Neural progenitor cell (in vitro differentiated cells): ENCODE measurements around the gene LTA. TPM values are rescaled to one million over a fixed set of nuclear protein-coding genes. Genes with fewer than 3 reads are reported as not detected.

Source experiments
- DNase-seq: peaks from one replicate; pipeline ENCODE4 v3.0.0-alpha.2; 2016; ENCODE audit warnings: low spot score
- H2AFZ ChIP-seq: fragments of 200-600 bp; sonication (generic); replicated peaks from 2 replicates; pipeline ENCODE4 v1.6.1; 2016; ENCODE audit warnings: antibody characterized with exemption
- H3F3A ChIP-seq: fragments of 200-600 bp; sonication (generic); 2 replicates; pipeline ENCODE4 v1.6.1; 2016; ENCODE audit warnings: antibody characterized with exemption, low read depth
- H3K27ac ChIP-seq: fragments of 200-600 bp; sonication (generic); 2 replicates; pipeline ENCODE4 v1.5.1; 2016; ENCODE audit warnings: mild to moderate bottlenecking
- H3K27me3 ChIP-seq: fragments of 200-600 bp; sonication (generic); 2 replicates; pipeline ENCODE4 v1.6.1; 2016; ENCODE audit warnings: mild to moderate bottlenecking, moderate library complexity
- H3K36me3 ChIP-seq: fragments of 200-600 bp; sonication (generic); 2 replicates; pipeline ENCODE4 v1.5.1; 2016
- H3K4me1 ChIP-seq: fragments of 200-600 bp; sonication (generic); 2 replicates; pipeline ENCODE4 v1.6.1; 2016; ENCODE audit warnings: mixed run types
- H3K4me2 ChIP-seq: fragments of 200-600 bp; sonication (generic); 2 replicates; pipeline ENCODE4 v1.6.1; 2016
- H3K4me3 ChIP-seq: fragments of 200-600 bp; sonication (generic); 2 replicates; pipeline ENCODE4 v1.5.1; 2016
- H3K79me2 ChIP-seq: fragments of 200-600 bp; sonication (generic); 2 replicates; pipeline ENCODE4 v1.6.1; 2016; ENCODE audit warnings: low read depth
- H3K9ac ChIP-seq: fragments of 200-600 bp; sonication (generic); 2 replicates; pipeline ENCODE4 v1.6.1; 2016
- H3K9me3 ChIP-seq: fragments of 200-600 bp; sonication (generic); 2 replicates; pipeline ENCODE4 v1.5.1; 2016; ENCODE audit warnings: low read depth
- H4K20me1 ChIP-seq: fragments of 200-600 bp; sonication (generic); 2 replicates; pipeline ENCODE4 v1.6.1; 2016; ENCODE audit warnings: low read depth
- H3K27ac Mint-ChIP-seq: 3 replicates; pipeline ENCODE4 v1.8.0; 2021; ENCODE audit warnings: mixed read lengths
- H3K27me3 Mint-ChIP-seq: 2 replicates; pipeline ENCODE4 v1.8.0; 2022; ENCODE audit warnings: low read depth, mild to moderate bottlenecking, inconsistent platforms, moderate library complexity, mixed read lengths; ENCODE audit not compliant: insufficient read depth
- H3K36me3 Mint-ChIP-seq: 3 replicates; pipeline ENCODE4 v1.8.0; 2021; ENCODE audit warnings: mixed read lengths
- H3K4me1 Mint-ChIP-seq: 3 replicates; pipeline ENCODE4 v1.8.0; 2021; ENCODE audit warnings: mixed read lengths
- H3K4me3 Mint-ChIP-seq: 3 replicates; pipeline ENCODE4 v1.8.0; 2021; ENCODE audit warnings: mild to moderate bottlenecking, moderate library complexity, mixed read lengths
- H3K9me3 Mint-ChIP-seq: 3 replicates; pipeline ENCODE4 v1.8.0; 2020; ENCODE audit warnings: mixed read lengths
- EZH2 ChIP-seq: fragments of 200-600 bp; sonication (generic); IDR thresholded peaks from 2 replicates; pipeline ENCODE4 v1.6.1; 2017; ENCODE audit warnings: antibody characterized with exemption, mild to moderate bottlenecking, moderate library complexity
- EZH2phosphoT487 ChIP-seq: fragments of 200-600 bp; sonication (generic); IDR thresholded peaks from 2 replicates; pipeline ENCODE4 v1.6.1; 2017; ENCODE audit warnings: antibody characterized with exemption
- total RNA-seq: library from RNA; depleted of rRNA; stranded (reverse); fragments of >200 nt; gene quantifications from 2 replicates; pipeline ENCODE4 v1.2.3, GENCODE V29; 2015; ENCODE audit warnings: low replicate concordance
- TF ChIP-seq, protein P1 (sequence below): fragments of 200-600 bp; sonication (generic); IDR thresholded peaks from 2 replicates; pipeline ENCODE4 v1.5.1; 2017; ENCODE audit warnings: antibody characterized with exemption, mild to moderate bottlenecking

Gene LTA
- total RNA-seq, result not detected in 2 replicates

DNA sequence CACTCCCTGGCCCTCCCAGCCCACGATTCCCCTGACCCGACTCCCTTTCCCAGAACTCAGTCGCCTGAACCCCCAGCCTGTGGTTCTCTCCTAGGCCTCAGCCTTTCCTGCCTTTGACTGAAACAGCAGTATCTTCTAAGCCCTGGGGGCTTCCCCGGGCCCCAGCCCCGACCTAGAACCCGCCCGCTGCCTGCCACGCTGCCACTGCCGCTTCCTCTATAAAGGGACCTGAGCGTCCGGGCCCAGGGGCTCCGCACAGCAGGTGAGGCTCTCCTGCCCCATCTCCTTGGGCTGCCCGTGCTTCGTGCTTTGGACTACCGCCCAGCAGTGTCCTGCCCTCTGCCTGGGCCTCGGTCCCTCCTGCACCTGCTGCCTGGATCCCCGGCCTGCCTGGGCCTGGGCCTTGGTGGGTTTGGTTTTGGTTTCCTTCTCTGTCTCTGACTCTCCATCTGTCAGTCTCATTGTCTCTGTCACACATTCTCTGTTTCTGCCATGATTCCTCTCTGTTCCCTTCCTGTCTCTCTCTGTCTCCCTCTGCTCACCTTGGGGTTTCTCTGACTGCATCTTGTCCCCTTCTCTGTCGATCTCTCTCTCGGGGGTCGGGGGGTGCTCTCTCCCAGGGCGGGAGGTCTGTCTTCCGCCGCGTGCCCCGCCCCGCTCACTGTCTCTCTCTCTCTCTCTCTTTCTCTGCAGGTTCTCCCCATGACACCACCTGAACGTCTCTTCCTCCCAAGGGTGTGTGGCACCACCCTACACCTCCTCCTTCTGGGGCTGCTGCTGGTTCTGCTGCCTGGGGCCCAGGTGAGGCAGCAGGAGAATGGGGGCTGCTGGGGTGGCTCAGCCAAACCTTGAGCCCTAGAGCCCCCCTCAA, at the start of gene LTA:
Gene LTA, plus strand, starts transcription at position 249 of the 871 bp plus-strand sequence. Its CDS starts 454 bp downstream, at position 703.
- Histone ChIP-seq H3K4me2 (no peak within 1 kb of the TSS), H3K4me1 (peaks cover 6% of the 10 kb centered on the region), H3K27me3 (no peaks in the 10 kb centered on the region), H3K27ac (no peak within 1 kb of the TSS), H3K9ac (no peak within 1 kb of the TSS), H3K79me2 (no peaks in the 10 kb centered on the region), H3F3A (no peaks in the 10 kb centered on the region), H2AFZ (no peak within 1 kb of the TSS), H3K4me3 (no peak within 1 kb of the TSS), H3K9me3 (no peaks in the 10 kb centered on the region), H3K36me3 (no peaks in the 10 kb centered on the region), H4K20me1 (no peaks in the 10 kb centered on the region)
- Mint-ChIP-seq H3K9me3 (no peaks in the 10 kb centered on the region), H3K36me3 (no peaks in the 10 kb centered on the region), H3K4me1 (peaks cover 15% of the 10 kb centered on the region), H3K27me3 (peaks cover 17% of the 10 kb centered on the region), H3K27ac (no peak within 1 kb of the TSS), H3K4me3 (no peak within 1 kb of the TSS)
- TF ChIP-seq EZH2phosphoT487, result no peak
- TF ChIP-seq EZH2, result no peak
- TF ChIP-seq, protein P1, sequence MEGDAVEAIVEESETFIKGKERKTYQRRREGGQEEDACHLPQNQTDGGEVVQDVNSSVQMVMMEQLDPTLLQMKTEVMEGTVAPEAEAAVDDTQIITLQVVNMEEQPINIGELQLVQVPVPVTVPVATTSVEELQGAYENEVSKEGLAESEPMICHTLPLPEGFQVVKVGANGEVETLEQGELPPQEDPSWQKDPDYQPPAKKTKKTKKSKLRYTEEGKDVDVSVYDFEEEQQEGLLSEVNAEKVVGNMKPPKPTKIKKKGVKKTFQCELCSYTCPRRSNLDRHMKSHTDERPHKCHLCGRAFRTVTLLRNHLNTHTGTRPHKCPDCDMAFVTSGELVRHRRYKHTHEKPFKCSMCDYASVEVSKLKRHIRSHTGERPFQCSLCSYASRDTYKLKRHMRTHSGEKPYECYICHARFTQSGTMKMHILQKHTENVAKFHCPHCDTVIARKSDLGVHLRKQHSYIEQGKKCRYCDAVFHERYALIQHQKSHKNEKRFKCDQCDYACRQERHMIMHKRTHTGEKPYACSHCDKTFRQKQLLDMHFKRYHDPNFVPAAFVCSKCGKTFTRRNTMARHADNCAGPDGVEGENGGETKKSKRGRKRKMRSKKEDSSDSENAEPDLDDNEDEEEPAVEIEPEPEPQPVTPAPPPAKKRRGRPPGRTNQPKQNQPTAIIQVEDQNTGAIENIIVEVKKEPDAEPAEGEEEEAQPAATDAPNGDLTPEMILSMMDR, result no peak
- no peak for DNase-seq

DNA sequence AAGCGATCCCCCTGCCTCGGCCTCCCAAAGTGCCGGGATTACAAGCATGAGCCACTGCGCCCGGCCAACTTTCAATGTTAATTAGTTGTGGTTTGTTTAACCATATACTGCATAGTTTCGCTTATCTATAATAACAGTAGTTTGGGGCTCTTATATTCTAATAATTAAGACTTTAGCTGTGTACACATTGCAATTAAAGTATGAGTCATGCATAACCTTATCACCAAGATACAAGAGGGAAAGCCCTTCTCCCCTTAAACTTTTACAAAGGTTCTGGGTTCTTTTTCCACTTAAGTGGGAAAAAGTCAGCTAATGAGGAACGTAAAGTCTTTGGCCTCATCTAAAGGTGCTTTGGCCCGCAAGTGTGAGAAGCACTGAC, 46.5 kb upstream of the LTA start:
- DNase-seq, result no peak
- H3K9me3 ChIP-seq, result no peaks in the 10 kb centered on the region
- TF ChIP-seq EZH2, result no peak
- no peak for TF ChIP-seq EZH2phosphoT487
- TF ChIP-seq, protein P1, result no peak
- Mint-ChIP-seq H3K4me3 (no peak overlapping the region), H3K27me3 (peaks cover 6% of the 10 kb centered on the region), H3K9me3 (no peaks in the 10 kb centered on the region), H3K4me1 (peaks cover 6% of the 10 kb centered on the region), H3K27ac (no peak overlapping the region), H3K36me3 (peaks cover 10% of the 10 kb centered on the region)
- H2AFZ ChIP-seq, result no peak overlapping the region
- H3K36me3 ChIP-seq, result no peaks in the 10 kb centered on the region
- H3K9ac ChIP-seq, result no peak overlapping the region
- H3K4me3 ChIP-seq, result no peak overlapping the region
- no peaks in the 10 kb centered on the region for H3K27me3 ChIP-seq
- peaks cover 24% of the 10 kb centered on the region for H4K20me1 ChIP-seq
- H3K4me2 ChIP-seq, result no peak overlapping the region
- H3F3A ChIP-seq, result peaks cover 23% of the 10 kb centered on the region
- H3K27ac ChIP-seq, result no peak overlapping the region
- no peaks in the 10 kb centered on the region for H3K79me2 ChIP-seq
- no peaks in the 10 kb centered on the region for H3K4me1 ChIP-seq

DNA sequence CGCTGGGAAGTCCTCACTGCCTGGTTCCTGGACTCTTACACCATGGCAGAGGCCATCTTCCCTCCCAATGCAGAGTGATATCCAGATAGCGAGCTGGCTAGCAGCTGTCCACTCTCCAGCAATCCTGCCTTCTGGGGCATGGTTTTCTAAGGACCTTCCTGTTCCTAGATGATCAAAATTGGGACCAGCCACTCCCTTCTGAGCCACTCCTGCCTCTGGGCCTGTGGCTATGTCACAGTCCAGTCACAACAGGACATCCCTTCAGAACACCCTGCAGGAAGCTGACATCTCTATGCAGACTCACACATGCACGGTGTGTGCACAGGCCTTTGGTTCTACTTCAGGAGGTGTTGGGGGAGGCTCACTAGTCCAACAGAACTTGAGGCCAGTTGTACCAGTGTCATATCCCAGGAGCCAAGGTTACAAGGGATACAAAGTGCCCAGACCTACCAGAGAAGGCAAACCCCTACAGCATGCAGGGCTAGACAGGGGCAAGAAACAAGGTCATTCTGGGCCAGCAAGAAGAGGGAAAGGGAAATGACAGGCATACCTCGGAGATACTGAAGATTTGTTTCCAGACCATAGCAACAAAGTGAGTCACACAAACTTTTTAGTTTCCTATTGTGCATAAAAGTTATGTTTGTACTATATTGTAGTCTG, 46.0 kb upstream of the LTA start:
- H3K36me3 Mint-ChIP-seq, result peaks cover 15% of the 10 kb centered on the region
- H3K4me3 ChIP-seq, result no peak overlapping the region
- H3K4me1 ChIP-seq, result no peaks in the 10 kb centered on the region
- no peaks in the 10 kb centered on the region for H3K27me3 ChIP-seq
- TF ChIP-seq, protein P1, result no peak
- TF ChIP-seq EZH2phosphoT487 (no peak), EZH2 (no peak)
- H3K9me3 Mint-ChIP-seq, result no peaks in the 10 kb centered on the region
- H3K4me1 Mint-ChIP-seq, result peaks cover 6% of the 10 kb centered on the region
- peaks cover 30% of the 10 kb centered on the region for H4K20me1 ChIP-seq
- H3K27ac Mint-ChIP-seq, result peak overlapping the region; percentile 14
- H2AFZ ChIP-seq, result no peak overlapping the region
- DNase-seq, result no peak
- H3K9ac ChIP-seq, result no peak overlapping the region
- H3K4me3 Mint-ChIP-seq, result no peak overlapping the region
- peaks cover 6% of the 10 kb centered on the region for H3K27me3 Mint-ChIP-seq
- no peaks in the 10 kb centered on the region for H3K79me2 ChIP-seq
- no peaks in the 10 kb centered on the region for H3K9me3 ChIP-seq
- H3F3A ChIP-seq, result peaks cover 28% of the 10 kb centered on the region
- H3K4me2 ChIP-seq, result no peak overlapping the region
- no peak overlapping the region for H3K27ac ChIP-seq
- no peaks in the 10 kb centered on the region for H3K36me3 ChIP-seq
